ENCODE measurements around the gene ADGRB2. TPM values are rescaled to one million over a fixed set of nuclear protein-coding genes. Genes with fewer than 3 reads are reported as not detected.

ADGRB2 gene
- total RNA-seq, 1 experiment from 2014 or later, result 12.3 TPM

DNA sequence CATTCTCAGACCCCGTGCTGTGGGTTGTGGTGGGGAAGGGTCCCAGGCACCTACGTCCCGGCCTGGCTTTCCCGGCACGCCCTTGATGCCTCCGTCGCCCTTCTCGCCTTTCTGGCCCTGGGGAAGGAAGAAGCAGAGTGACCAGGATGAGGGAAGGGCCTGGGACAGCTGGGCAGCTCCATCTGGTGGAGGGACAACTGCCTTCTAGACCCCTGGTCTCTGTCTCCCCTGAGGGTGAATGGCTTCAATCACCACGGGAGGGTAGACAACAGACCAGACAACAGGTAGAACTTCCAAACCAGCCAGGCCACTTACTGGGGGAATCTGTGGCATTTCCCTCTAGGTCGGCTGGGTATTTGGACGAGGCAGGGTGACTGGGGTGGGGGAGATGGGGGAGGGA is 72.2 kb downstream of the ADGRB2 start:
- H3K9ac ChIP-seq (ENCODE audit: low read length), result no peak overlapping the region
- DNase-seq, result no peak
- peaks cover 27% of the 10 kb centered on the region for H3K4me1 ChIP-seq (ENCODE audit: insufficient read depth, low read length)
- ChIA-PET POLR2A (ENCODE audit: unreplicated experiment) (interaction anchor here (0.7 kb wide), 1 partner anchor 429 kb away, joined by 3 read pairs; no protein-coding TSS in a partner anchor), CTCF (no interaction called here)
- intact Hi-C loops (cut with micrococcal nuclease), result no loop called here
- H3K9me2 ChIP-seq (replicated peaks; ENCODE audit: low read length), result no peaks in the 10 kb centered on the region
- H3K9me3 ChIP-seq (ENCODE audit: low read length), result no peaks in the 10 kb centered on the region
- H3K4me3 ChIP-seq (ENCODE audit: low read length), result no peak overlapping the region
- no peaks in the 10 kb centered on the region for H3F3A ChIP-seq (ENCODE audit: low read length, unreplicated experiment)
- H3K36me3 ChIP-seq (ENCODE audit: low read depth, low read length), result no peaks in the 10 kb centered on the region
- H3K27me3 ChIP-seq (ENCODE audit: low read length), result no peaks in the 10 kb centered on the region
- no peaks in the 10 kb centered on the region for H3K79me2 ChIP-seq (ENCODE audit: low read length)
- H2AFZ ChIP-seq (ENCODE audit: low read length), result no peak overlapping the region
- TF ChIP-seq EZH2 (IDR thresholded peaks at IDR 0.05; ENCODE audit: low read length, unreplicated experiment), result no peak
- TF ChIP-seq EZH2phosphoT487 (IDR thresholded peaks at IDR 0.05; ENCODE audit: borderline replicate concordance, low read length), result no peak
- TF ChIP-seq, protein P1, sequence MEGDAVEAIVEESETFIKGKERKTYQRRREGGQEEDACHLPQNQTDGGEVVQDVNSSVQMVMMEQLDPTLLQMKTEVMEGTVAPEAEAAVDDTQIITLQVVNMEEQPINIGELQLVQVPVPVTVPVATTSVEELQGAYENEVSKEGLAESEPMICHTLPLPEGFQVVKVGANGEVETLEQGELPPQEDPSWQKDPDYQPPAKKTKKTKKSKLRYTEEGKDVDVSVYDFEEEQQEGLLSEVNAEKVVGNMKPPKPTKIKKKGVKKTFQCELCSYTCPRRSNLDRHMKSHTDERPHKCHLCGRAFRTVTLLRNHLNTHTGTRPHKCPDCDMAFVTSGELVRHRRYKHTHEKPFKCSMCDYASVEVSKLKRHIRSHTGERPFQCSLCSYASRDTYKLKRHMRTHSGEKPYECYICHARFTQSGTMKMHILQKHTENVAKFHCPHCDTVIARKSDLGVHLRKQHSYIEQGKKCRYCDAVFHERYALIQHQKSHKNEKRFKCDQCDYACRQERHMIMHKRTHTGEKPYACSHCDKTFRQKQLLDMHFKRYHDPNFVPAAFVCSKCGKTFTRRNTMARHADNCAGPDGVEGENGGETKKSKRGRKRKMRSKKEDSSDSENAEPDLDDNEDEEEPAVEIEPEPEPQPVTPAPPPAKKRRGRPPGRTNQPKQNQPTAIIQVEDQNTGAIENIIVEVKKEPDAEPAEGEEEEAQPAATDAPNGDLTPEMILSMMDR (conservative IDR thresholded peaks at IDR 0.05; ENCODE audit: low read depth, low read length), result no peak
- ATAC-seq, result no peak
- no peak overlapping the region for H3K27ac ChIP-seq (ENCODE audit: low read length)
- no TSS peak for BruUV-seq (replicated peaks)
- no peaks in the 10 kb centered on the region for H4K20me1 ChIP-seq (ENCODE audit: low read length)
- H3K4me2 ChIP-seq (ENCODE audit: low read length), result no peak overlapping the region

DNA sequence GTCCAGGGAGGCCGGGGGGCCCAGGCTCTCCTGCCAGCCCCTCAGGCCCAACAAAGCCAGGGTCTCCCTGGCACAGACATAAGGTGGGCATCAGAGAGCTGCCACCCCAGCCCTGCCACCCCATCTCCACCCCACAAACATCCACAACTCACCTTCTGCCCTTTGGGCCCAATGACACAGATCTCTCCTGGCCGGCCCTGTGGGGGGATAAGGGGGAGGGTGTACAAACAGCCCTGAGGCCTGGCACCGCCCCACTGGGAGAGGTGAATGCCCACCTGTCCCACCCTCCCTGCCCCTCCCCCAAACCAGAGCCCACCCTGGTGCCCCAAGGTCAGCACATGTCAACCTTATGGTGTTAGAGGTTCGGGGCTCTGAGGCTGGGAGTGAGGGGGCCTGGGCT is 72.7 kb downstream of the ADGRB2 start:
- Histone ChIP-seq H3K27me3 (ENCODE audit: low read length) (no peaks in the 10 kb centered on the region), H2AFZ (ENCODE audit: low read length) (no peak overlapping the region), H3F3A (ENCODE audit: low read length, unreplicated experiment) (no peaks in the 10 kb centered on the region), H3K9me3 (ENCODE audit: low read length) (no peaks in the 10 kb centered on the region), H3K4me1 (ENCODE audit: insufficient read depth, low read length) (peaks cover 27% of the 10 kb centered on the region), H3K4me3 (ENCODE audit: low read length) (no peak overlapping the region), H3K27ac (ENCODE audit: low read length) (no peak overlapping the region), H4K20me1 (ENCODE audit: low read length) (no peaks in the 10 kb centered on the region), H3K36me3 (ENCODE audit: low read depth, low read length) (no peaks in the 10 kb centered on the region), H3K4me2 (ENCODE audit: low read length) (no peak overlapping the region), H3K9ac (ENCODE audit: low read length) (no peak overlapping the region), H3K79me2 (ENCODE audit: low read length) (no peaks in the 10 kb centered on the region), H3K9me2 (replicated peaks; ENCODE audit: low read length) (no peaks in the 10 kb centered on the region)
- intact Hi-C loops (cut with micrococcal nuclease), result no loop called here
- no TSS peak for BruUV-seq (replicated peaks)
- ChIA-PET CTCF (no interaction called here), POLR2A (ENCODE audit: unreplicated experiment) (interaction anchor here (0.7 kb wide), 1 partner anchor 428 kb away, joined by 3 read pairs; no protein-coding TSS in a partner anchor)
- DNase-seq (no peak), ATAC-seq (no peak)
- TF ChIP-seq EZH2phosphoT487 (IDR thresholded peaks at IDR 0.05; ENCODE audit: borderline replicate concordance, low read length), result no peak
- TF ChIP-seq, protein P1 (conservative IDR thresholded peaks at IDR 0.05; ENCODE audit: low read depth, low read length), result no peak
- TF ChIP-seq EZH2 (IDR thresholded peaks at IDR 0.05; ENCODE audit: low read length, unreplicated experiment), result no peak

DNA sequence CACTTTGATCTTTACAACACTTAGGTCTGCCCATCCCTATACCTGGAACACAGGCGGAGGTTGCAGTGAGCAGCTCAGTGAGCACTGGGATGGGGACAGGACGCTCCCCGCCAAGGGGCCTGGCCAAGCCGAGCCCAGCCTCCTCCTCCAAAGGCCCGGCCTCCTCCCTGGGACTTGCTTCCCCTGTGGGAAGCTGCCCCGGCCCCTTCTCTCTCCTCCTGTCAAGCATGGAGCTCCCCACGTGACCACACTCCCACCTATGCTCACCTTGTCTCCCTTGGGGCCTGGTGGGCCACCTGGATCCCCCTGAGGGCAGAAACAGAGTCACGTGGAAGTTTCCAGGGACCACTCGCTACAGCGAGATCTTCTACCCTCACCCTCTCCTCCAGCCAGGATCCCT is 73.2 kb downstream of the ADGRB2 start:
- no peaks in the 10 kb centered on the region for H3F3A ChIP-seq (ENCODE audit: low read length, unreplicated experiment)
- H3K4me3 ChIP-seq (ENCODE audit: low read length), result no peak overlapping the region
- ChIA-PET CTCF (no interaction called here), POLR2A (ENCODE audit: unreplicated experiment) (no interaction called here)
- H4K20me1 ChIP-seq (ENCODE audit: low read length), result no peaks in the 10 kb centered on the region
- peaks cover 27% of the 10 kb centered on the region for H3K4me1 ChIP-seq (ENCODE audit: insufficient read depth, low read length)
- no peaks in the 10 kb centered on the region for H3K9me2 ChIP-seq (replicated peaks; ENCODE audit: low read length)
- no TSS peak for BruUV-seq (replicated peaks)
- no peaks in the 10 kb centered on the region for H3K9me3 ChIP-seq (ENCODE audit: low read length)
- no peaks in the 10 kb centered on the region for H3K79me2 ChIP-seq (ENCODE audit: low read length)
- H2AFZ ChIP-seq (ENCODE audit: low read length), result no peak overlapping the region
- no peak overlapping the region for H3K9ac ChIP-seq (ENCODE audit: low read length)
- TF ChIP-seq, protein P1 (conservative IDR thresholded peaks at IDR 0.05; ENCODE audit: low read depth, low read length), result no peak
- TF ChIP-seq EZH2phosphoT487 (IDR thresholded peaks at IDR 0.05; ENCODE audit: borderline replicate concordance, low read length), result no peak
- no peak for TF ChIP-seq EZH2 (IDR thresholded peaks at IDR 0.05; ENCODE audit: low read length, unreplicated experiment)
- no peak overlapping the region for H3K4me2 ChIP-seq (ENCODE audit: low read length)
- ATAC-seq, result no peak
- no peaks in the 10 kb centered on the region for H3K36me3 ChIP-seq (ENCODE audit: low read depth, low read length)
- DNase-seq, result no peak
- intact Hi-C loops (cut with micrococcal nuclease), result no loop called here
- H3K27ac ChIP-seq (ENCODE audit: low read length), result no peak overlapping the region
- H3K27me3 ChIP-seq (ENCODE audit: low read length), result no peaks in the 10 kb centered on the region
